HepG2 (cell line): Measurements from ENCODE around the gene CAMSAP1. TPM values are rescaled to one million over a fixed set of nuclear protein-coding genes. Genes with fewer than 3 reads are reported as not detected.

Experiments
- ATAC-seq: fragments of 200-7000 bp; cut with Tn5 transposase; 3 replicates; pipeline ENCODE4 v1.9.1; 2020; ENCODE audit warnings: mild to moderate bottlenecking, moderate library complexity
- BruUV-seq: library from RNA; stranded (reverse); fragments of 400-500 nt; replicated peaks from 2 replicates; lab custom pipeline; 2021; lab: Mats Ljungman, UMichigan
- CTCF ChIA-PET: fragments of 300-600 bp; formaldehyde crosslinking; extraction: SDS; loops from one replicate; lab custom pipeline; 2021; ENCODE audit warnings: low total read pairs, inconsistent platforms, low intra/inter-chr PET ratio; lab: Yijun Ruan, JAX
- POLR2A ChIA-PET: fragments of 350-600 bp; sonication (Branson Sonifier 250); formaldehyde crosslinking; loops from one replicate; lab custom pipeline; 2020; ENCODE audit warnings: antibody characterized with exemption, inconsistent platforms; lab: Yijun Ruan, JAX
- DNase-seq: peaks from one replicate; pipeline ENCODE4 v3.0.0-alpha.2; 2015; ENCODE audit warnings: low spot score
- FAIRE-seq: peaks from 3 replicates; lab custom pipeline; 2011; peaks lifted over from hg19 to GRCh38; lab: Jason Lieb, UNC
- H2AFZ ChIP-seq: one replicate; pipeline ENCODE4 v1.6.1; 2011; ENCODE audit warnings: low read length, inconsistent platforms
- H3K27ac ChIP-seq: fragments of 300-600 bp; 3 replicates; pipeline ENCODE4 v1.8.0; 2011; ENCODE audit warnings: mixed run types, mild to moderate bottlenecking, mixed read lengths, low read length, inconsistent platforms; ENCODE audit not compliant: insufficient read depth; ENCODE audit errors: extremely low read length
- H3K27me3 ChIP-seq, 2 experiments: fragments of 200-600 bp in 1 of 2; 2 replicates in 1 of 2; 3 replicates in 1 of 2; pipeline versions ENCODE4 v1.6.0 to v1.8.0; 2011; ENCODE audit warnings: low read length in 2 of 2, mild to moderate bottlenecking in 2 of 2, moderate library complexity in 2 of 2, inconsistent platforms in 1 of 2; ENCODE audit not compliant: insufficient read depth in 2 of 2, control insufficient read depth in 1 of 2
- H3K36me3 ChIP-seq, 2 experiments: fragments of 200-600 bp in 1 of 2; replicated peaks in 1 of 2; 2 replicates in 1 of 2; 3 replicates in 1 of 2; pipeline versions ENCODE4 v1.5.1 to v1.8.0; 2011; ENCODE audit warnings: low read length in 2 of 2, inconsistent platforms in 1 of 2; ENCODE audit not compliant: insufficient read depth in 2 of 2, control insufficient read depth in 1 of 2
- H3K4me1 ChIP-seq: 2 replicates; pipeline ENCODE4 v1.5.1; 2012; ENCODE audit warnings: low read length, inconsistent platforms; ENCODE audit not compliant: insufficient read depth
- H3K4me2 ChIP-seq: 2 replicates; pipeline ENCODE4 v1.6.0; 2011; ENCODE audit warnings: low read depth, low read length, inconsistent platforms
- H3K4me3 ChIP-seq, 3 experiments: fragments of 200-600 bp in 1 of 3; sonication (generic), shearing (Covaris generic) in 1 of 3; replicated peaks in 1 of 3; 2 replicates each; pipeline ENCODE4 v1.5.1; 2011 to 2016; ENCODE audit warnings: low read length in 3 of 3, inconsistent platforms in 2 of 3, low read depth in 2 of 3, mild to moderate bottlenecking in 2 of 3, control low read depth in 1 of 3, mixed read lengths in 1 of 3; ENCODE audit not compliant: insufficient read depth in 1 of 3
- H3K79me2 ChIP-seq: one replicate; pipeline ENCODE4 v1.6.1; 2011; ENCODE audit warnings: low read length, inconsistent platforms; ENCODE audit not compliant: insufficient read depth
- H3K9ac ChIP-seq: 2 replicates; pipeline ENCODE4 v1.6.0; 2011; ENCODE audit warnings: mild to moderate bottlenecking, low read depth, low read length, inconsistent platforms; ENCODE audit not compliant: insufficient read depth
- H3K9me3 ChIP-seq: 2 replicates; pipeline ENCODE4 v1.5.1; 2012; ENCODE audit warnings: mild to moderate bottlenecking, low read length
- H4K20me1 ChIP-seq: 2 replicates; pipeline ENCODE4 v1.6.0; 2011; ENCODE audit warnings: inconsistent platforms, mild to moderate bottlenecking, low read length, moderate library complexity; ENCODE audit not compliant: insufficient read depth
- AKAP8 ChIP-seq: sonication (generic); formaldehyde crosslinking; IDR thresholded peaks from 2 replicates; pipeline ENCODE4 v1.5.1; 2020; ENCODE audit warnings: mild to moderate bottlenecking, missing genetic modification reagents
- ARNT ChIP-seq: fragments of 450-650 bp; IDR thresholded peaks from 2 replicates; pipeline ENCODE4 v1.6.1; 2017
- GTF2F1 ChIP-seq: fragments of 150-350 bp; IDR thresholded peaks from 2 replicates; pipeline ENCODE4 v1.6.1; 2014; ENCODE audit warnings: low read length
- MTA1 ChIP-seq: sonication (generic); formaldehyde crosslinking; IDR thresholded peaks from 2 replicates; pipeline ENCODE4 v1.4.0; 2020; ENCODE audit warnings: missing genetic modification reagents, mild to moderate bottlenecking, borderline replicate concordance
- SALL1 ChIP-seq: sonication (generic); formaldehyde crosslinking; IDR thresholded peaks from 2 replicates; pipeline ENCODE4 v1.8.0; 2022; ENCODE audit warnings: mild to moderate bottlenecking, missing genetic modification reagents
- TBX3 ChIP-seq: fragments of 450-650 bp; IDR thresholded peaks from 2 replicates; pipeline ENCODE4 v1.6.1; 2017; ENCODE audit warnings: antibody characterized with exemption, mild to moderate bottlenecking, inconsistent platforms, borderline replicate concordance
- WGBS: methylation state at CpG from one replicate; pipeline ENCODE4 v1.1.6; 2017; ENCODE audit warnings: low lambda C conversion rate; 5-methylcytosine and 5-hydroxymethylcytosine counted together
- in situ Hi-C: cut with HindIII; loops from 2 replicates; pipeline ENCODE4 v1.10.0; 2017; ENCODE audit warnings: low pct_unique_long_range_greater_than_20kb; ENCODE audit not compliant: extremely low pct_ligation_motif_present
- intact Hi-C: fragments of 100-400 bp; cut with micrococcal nuclease; formaldehyde crosslinking; loops from one replicate; pipeline ENCODE4 v1.10.0; 2022; ENCODE audit not compliant: unreplicated experiment
- polyA plus RNA-seq, 8 experiments: library from polyadenylated mRNA; depleted of rRNA in 3 of 8; stranded (reverse) in 7 of 8; unstranded in 1 of 8; fragments of >200 nt; fragmentation: Illumina TruSeq in 4 of 8; extraction: Trizol in 4 of 8; gene quantifications; 2 replicates each; pipeline versions ENCODE4 v1.2.1 to v1.2.3, GENCODE V29; 2011 to 2016; ENCODE audit warnings: low read depth in 4 of 8, missing spikeins in 1 of 8, mixed read lengths in 1 of 8; ENCODE audit not compliant: insufficient read depth in 1 of 8
- total RNA-seq, 5 experiments: library from RNA; depleted of rRNA; stranded (reverse); fragments of >200 nt; fragmentation: Illumina TruSeq; extraction: Trizol; gene quantifications; 2 replicates each; pipeline ENCODE4 v1.2.3, GENCODE V29; 2016; ENCODE audit warnings: low read depth in 1 of 5
- TF ChIP-seq, protein P1 (sequence below): conservative IDR thresholded peaks from 2 replicates; pipeline ENCODE4 v1.6.1; 2018; ENCODE audit warnings: missing genetic modification reagents
- TF ChIP-seq, protein P2 (sequence below): sonication (generic); formaldehyde crosslinking; IDR thresholded peaks from 2 replicates; pipeline ENCODE4 v1.4.0; 2020; ENCODE audit warnings: missing genetic modification reagents, mild to moderate bottlenecking, borderline replicate concordance
- TF ChIP-seq, protein P3 (sequence below): sonication (generic); formaldehyde crosslinking; IDR thresholded peaks from 2 replicates; pipeline ENCODE4 v1.4.0; 2020; ENCODE audit warnings: mild to moderate bottlenecking, missing genetic modification reagents

CAMSAP1 gene
- total and polyA plus RNA-seq, 2 of the 13 experiments (the other 11 are each of a cell fraction or from before 2014, with no cell fraction given): 3.8 to 12.4 TPM

- no peak for TF ChIP-seq TBX3
- TF ChIP-seq ARNT: no peak
- TF ChIP-seq MTA1: no peak
- TF ChIP-seq GTF2F1: no peak
- TF ChIP-seq, protein P1, sequence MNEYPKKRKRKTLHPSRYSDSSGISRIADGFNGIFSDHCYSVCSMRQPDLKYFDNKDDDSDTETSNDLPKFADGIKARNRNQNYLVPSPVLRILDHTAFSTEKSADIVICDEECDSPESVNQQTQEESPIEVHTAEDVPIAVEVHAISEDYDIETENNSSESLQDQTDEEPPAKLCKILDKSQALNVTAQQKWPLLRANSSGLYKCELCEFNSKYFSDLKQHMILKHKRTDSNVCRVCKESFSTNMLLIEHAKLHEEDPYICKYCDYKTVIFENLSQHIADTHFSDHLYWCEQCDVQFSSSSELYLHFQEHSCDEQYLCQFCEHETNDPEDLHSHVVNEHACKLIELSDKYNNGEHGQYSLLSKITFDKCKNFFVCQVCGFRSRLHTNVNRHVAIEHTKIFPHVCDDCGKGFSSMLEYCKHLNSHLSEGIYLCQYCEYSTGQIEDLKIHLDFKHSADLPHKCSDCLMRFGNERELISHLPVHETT (CRISPR knock-in tag): no peak
- TF ChIP-seq, protein P2, sequence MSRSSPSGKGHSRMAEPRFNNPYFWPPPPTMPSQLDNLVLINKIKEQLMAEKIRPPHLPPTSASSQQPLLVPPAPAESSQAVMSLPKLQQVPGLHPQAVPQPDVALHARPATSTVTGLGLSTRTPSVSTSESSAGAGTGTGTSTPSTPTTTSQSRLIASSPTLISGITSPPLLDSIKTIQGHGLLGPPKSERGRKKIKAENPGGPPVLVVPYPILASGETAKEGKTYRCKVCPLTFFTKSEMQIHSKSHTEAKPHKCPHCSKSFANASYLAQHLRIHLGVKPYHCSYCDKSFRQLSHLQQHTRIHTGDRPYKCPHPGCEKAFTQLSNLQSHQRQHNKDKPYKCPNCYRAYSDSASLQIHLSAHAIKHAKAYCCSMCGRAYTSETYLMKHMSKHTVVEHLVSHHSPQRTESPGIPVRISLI (CRISPR knock-in tag): no peak
- TF ChIP-seq SALL1: no peak
- TF ChIP-seq AKAP8 (CRISPR knock-in tag): no peak
- TF ChIP-seq, protein P3, sequence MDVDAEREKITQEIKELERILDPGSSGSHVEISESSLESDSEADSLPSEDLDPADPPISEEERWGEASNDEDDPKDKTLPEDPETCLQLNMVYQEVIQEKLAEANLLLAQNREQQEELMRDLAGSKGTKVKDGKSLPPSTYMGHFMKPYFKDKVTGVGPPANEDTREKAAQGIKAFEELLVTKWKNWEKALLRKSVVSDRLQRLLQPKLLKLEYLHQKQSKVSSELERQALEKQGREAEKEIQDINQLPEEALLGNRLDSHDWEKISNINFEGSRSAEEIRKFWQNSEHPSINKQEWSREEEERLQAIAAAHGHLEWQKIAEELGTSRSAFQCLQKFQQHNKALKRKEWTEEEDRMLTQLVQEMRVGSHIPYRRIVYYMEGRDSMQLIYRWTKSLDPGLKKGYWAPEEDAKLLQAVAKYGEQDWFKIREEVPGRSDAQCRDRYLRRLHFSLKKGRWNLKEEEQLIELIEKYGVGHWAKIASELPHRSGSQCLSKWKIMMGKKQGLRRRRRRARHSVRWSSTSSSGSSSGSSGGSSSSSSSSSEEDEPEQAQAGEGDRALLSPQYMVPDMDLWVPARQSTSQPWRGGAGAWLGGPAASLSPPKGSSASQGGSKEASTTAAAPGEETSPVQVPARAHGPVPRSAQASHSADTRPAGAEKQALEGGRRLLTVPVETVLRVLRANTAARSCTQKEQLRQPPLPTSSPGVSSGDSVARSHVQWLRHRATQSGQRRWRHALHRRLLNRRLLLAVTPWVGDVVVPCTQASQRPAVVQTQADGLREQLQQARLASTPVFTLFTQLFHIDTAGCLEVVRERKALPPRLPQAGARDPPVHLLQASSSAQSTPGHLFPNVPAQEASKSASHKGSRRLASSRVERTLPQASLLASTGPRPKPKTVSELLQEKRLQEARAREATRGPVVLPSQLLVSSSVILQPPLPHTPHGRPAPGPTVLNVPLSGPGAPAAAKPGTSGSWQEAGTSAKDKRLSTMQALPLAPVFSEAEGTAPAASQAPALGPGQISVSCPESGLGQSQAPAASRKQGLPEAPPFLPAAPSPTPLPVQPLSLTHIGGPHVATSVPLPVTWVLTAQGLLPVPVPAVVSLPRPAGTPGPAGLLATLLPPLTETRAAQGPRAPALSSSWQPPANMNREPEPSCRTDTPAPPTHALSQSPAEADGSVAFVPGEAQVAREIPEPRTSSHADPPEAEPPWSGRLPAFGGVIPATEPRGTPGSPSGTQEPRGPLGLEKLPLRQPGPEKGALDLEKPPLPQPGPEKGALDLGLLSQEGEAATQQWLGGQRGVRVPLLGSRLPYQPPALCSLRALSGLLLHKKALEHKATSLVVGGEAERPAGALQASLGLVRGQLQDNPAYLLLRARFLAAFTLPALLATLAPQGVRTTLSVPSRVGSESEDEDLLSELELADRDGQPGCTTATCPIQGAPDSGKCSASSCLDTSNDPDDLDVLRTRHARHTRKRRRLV: no peak
- FAIRE-seq: no peak
These were observed 32.3 kb upstream of the CAMSAP1 start for GRCh38 chr9:135939351-135940265.

More at GRCh38 chr9:135939351-135940265, 32.3 kb upstream of the CAMSAP1 start:
- no peaks in the 10 kb centered on the region for H3K27me3 ChIP-seq
- no peak for DNase-seq
- H2AFZ ChIP-seq: no peak overlapping the region
- no peak overlapping the region for H3K27ac ChIP-seq
- ChIA-PET CTCF (no interaction called here), POLR2A (no interaction called here)
- intact Hi-C loops: no loop called here
- no peaks in the 10 kb centered on the region for H4K20me1 ChIP-seq
- no peaks in the 10 kb centered on the region for H3K4me1 ChIP-seq
- no peak overlapping the region for H3K9ac ChIP-seq
- peaks cover 7 to 57% of the 10 kb centered on the region in 2 experiments for H3K36me3 ChIP-seq
- ATAC-seq: no peak
- whole genome bisulfite sequencing: 95% methylated on average over 31 of the region's 33 CpGs
- H3K4me3 ChIP-seq: no peak overlapping the region
- no peaks in the 10 kb centered on the region for H3K79me2 ChIP-seq
- no TSS peak for BruUV-seq
- no peak overlapping the region for H3K4me2 ChIP-seq
- H3K9me3 ChIP-seq: no peaks in the 10 kb centered on the region
- in situ Hi-C loops: no loop called here
